ENCODE results near the gene MMP26.

DNA sequence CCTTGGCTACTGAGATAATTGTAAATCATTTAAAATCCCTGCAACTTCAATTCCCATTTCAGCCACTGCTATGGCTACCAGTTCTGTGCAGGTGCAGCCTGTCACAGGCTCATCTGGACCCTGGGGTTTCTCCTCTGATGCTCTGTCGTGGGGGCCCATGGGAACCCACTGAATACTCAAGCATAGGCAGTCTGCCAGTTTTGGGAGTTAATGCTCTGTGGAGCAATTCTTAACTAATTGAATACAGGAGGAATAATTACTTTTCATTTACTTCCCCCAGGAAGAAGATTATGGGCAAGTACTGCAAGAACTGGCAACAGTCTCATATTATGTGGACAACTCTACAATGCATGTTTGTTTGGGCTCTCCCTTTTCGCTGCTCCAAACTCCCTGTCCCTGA lies 32.8 kb upstream of the MMP26 start:
- TF ChIP-seq CTCF (IDR thresholded peaks at IDR 0.05; ENCODE audit: low read depth, low read length, missing input control) (no peak), RAD21 (IDR thresholded peaks at IDR 0.05) (no peak), ATF3 (IDR thresholded peaks at IDR 0.05) (no peak)
